ENCODE data around the gene SLC29A3.
A peak's percentile ranks its signal among the peaks of the same experiment; 100 is the strongest.

The SLC29A3 gene

GRCh38 chr10:71330789-71331404 is 11.8 kb downstream of the SLC29A3 start:
- Histone ChIP-seq H3K79me2 (ENCODE audit: insufficient read depth, low read length) (no peaks in the 10 kb centered on the region), H3K27ac (ENCODE audit: low read length) (no peak overlapping the region), H3K9ac (ENCODE audit: low read depth, low read length) (no peak overlapping the region), H3K4me2 (ENCODE audit: insufficient read depth, low read length) (no peak overlapping the region), H4K20me1 (ENCODE audit: insufficient read depth, low read length) (peaks cover 17% of the 10 kb centered on the region; the same call in 1 of the 2 replicates), H2AFZ (ENCODE audit: low read depth, low read length) (no peak overlapping the region), H3K36me3 (ENCODE audit: insufficient read depth, low read length) (peaks cover 13% of the 10 kb centered on the region; the same call in 1 of the 2 replicates), H3K4me3 (ENCODE audit: low read depth in 1 of 2, low read length in 2 of 2) (no peak overlapping the region), H3K4me1 (ENCODE audit: insufficient read depth, low read length) (peaks cover 17% of the 10 kb centered on the region), H3K27me3 (ENCODE audit: insufficient read depth, low read length, poor library complexity) (no peaks in the 10 kb centered on the region), H3K9me3 (ENCODE audit: insufficient read depth, low read length, severe bottlenecking) (no peaks in the 10 kb centered on the region)
- no peak for TF ChIP-seq CTCF (IDR thresholded peaks at IDR 0.05; ENCODE audit: borderline replicate concordance, extremely low read depth, low read length, poor library complexity, severe bottlenecking)
- no peak for TF ChIP-seq EZH2 (IDR thresholded peaks at IDR 0.05; ENCODE audit: borderline replicate concordance, low read depth, low read length, severe bottlenecking)
- ATAC-seq (ENCODE audit: insufficient read depth, low read depth) (no peak), DNase-seq (no peak)

- ATAC-seq (ENCODE audit: insufficient read depth, low read depth) = no peak
Observed at GRCh38 chr10:71331736-71332135, 12.7 kb downstream of the SLC29A3 start.

GRCh38 chr10:71332466-71332865 is 13.4 kb downstream of the SLC29A3 start:
- Histone ChIP-seq H3K4me2 (ENCODE audit: insufficient read depth, low read length) (no peak overlapping the region), H3K4me1 (ENCODE audit: insufficient read depth, low read length) (peaks cover 17% of the 10 kb centered on the region), H2AFZ (ENCODE audit: low read depth, low read length) (no peak overlapping the region), H3K27ac (ENCODE audit: low read length) (peak overlapping the region; percentile 57; the same call in 1 of the 2 replicates), H3K79me2 (ENCODE audit: insufficient read depth, low read length) (no peaks in the 10 kb centered on the region), H3K9me3 (ENCODE audit: insufficient read depth, low read length, severe bottlenecking) (no peaks in the 10 kb centered on the region), H3K36me3 (ENCODE audit: insufficient read depth, low read length) (peaks cover 10% of the 10 kb centered on the region; the same call in 1 of the 2 replicates), H3K27me3 (ENCODE audit: insufficient read depth, low read length, poor library complexity) (no peaks in the 10 kb centered on the region), H3K4me3 (ENCODE audit: low read depth in 1 of 2, low read length in 2 of 2) (no peak overlapping the region), H3K9ac (ENCODE audit: low read depth, low read length) (peak overlapping the region; percentile 1; the same call in 1 of the 2 replicates), H4K20me1 (ENCODE audit: insufficient read depth, low read length) (peaks cover 21% of the 10 kb centered on the region)
- ATAC-seq (ENCODE audit: insufficient read depth, low read depth) (no peak), DNase-seq (no peak)
- TF ChIP-seq CTCF (IDR thresholded peaks at IDR 0.05; ENCODE audit: borderline replicate concordance, extremely low read depth, low read length, poor library complexity, severe bottlenecking) (no peak), EZH2 (IDR thresholded peaks at IDR 0.05; ENCODE audit: borderline replicate concordance, low read depth, low read length, severe bottlenecking) (no peak)

More at GRCh38 chr10:71331736-71332135, 12.7 kb downstream of the SLC29A3 start:
- no peak overlapping the region for H3K27ac ChIP-seq (ENCODE audit: low read length)
- no peaks in the 10 kb centered on the region for H3K9me3 ChIP-seq (ENCODE audit: insufficient read depth, low read length, severe bottlenecking)
- H3K9ac ChIP-seq (ENCODE audit: low read depth, low read length) = no peak overlapping the region
- H4K20me1 ChIP-seq (ENCODE audit: insufficient read depth, low read length) = peaks cover 21% of the 10 kb centered on the region
- H3K27me3 ChIP-seq (ENCODE audit: insufficient read depth, low read length, poor library complexity) = no peaks in the 10 kb centered on the region
- H3K36me3 ChIP-seq (ENCODE audit: insufficient read depth, low read length) = peaks cover 13% of the 10 kb centered on the region; the same call in 1 of the 2 replicates
- H3K4me2 ChIP-seq (ENCODE audit: insufficient read depth, low read length) = no peak overlapping the region
- no peak overlapping the region for H3K4me3 ChIP-seq (ENCODE audit: low read depth in 1 of 2, low read length in 2 of 2)
- no peak for TF ChIP-seq CTCF (IDR thresholded peaks at IDR 0.05; ENCODE audit: borderline replicate concordance, extremely low read depth, low read length, poor library complexity, severe bottlenecking)
- TF ChIP-seq EZH2 (IDR thresholded peaks at IDR 0.05; ENCODE audit: borderline replicate concordance, low read depth, low read length, severe bottlenecking) = no peak
- peaks cover 17% of the 10 kb centered on the region for H3K4me1 ChIP-seq (ENCODE audit: insufficient read depth, low read length)
- DNase-seq = no peak
- no peaks in the 10 kb centered on the region for H3K79me2 ChIP-seq (ENCODE audit: insufficient read depth, low read length)
- no peak overlapping the region for H2AFZ ChIP-seq (ENCODE audit: low read depth, low read length)

Data from DND-41 (cell line).